NCI-H1417 (cell line): ENCODE data around the gene CFAP299.

ENCODE experiments used
- DNase-seq, 3 experiments: peaks; one replicate each; lab custom pipeline; 2025; lab: John Stamatoyannopoulos, UW

CFAP299 gene

GRCh38 chr4:80922941-80923340 is 587.4 kb downstream of the CFAP299 start:
- peak in 1 of 3 experiments; percentile 15 for DNase-seq

DNA sequence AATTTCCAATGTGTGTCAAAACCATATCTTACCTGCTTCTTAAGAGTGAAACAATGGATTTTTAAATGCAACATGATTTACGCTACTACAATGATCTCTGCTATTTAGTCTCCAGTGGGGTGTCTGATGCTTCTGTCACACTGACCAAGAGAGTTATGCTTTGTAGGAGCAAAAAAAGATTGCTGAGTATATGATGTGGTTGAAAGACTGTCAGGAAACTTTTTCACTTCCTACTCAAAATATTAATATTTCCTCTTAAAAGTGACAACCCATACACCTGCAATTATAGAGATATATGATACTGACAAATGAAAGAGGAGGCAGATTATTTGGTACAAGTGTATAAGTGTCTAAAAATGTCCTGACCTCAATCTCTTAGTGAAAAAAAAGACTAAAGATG is 589.8 kb downstream of the CFAP299 start:
- DNase-seq, result no peak

GRCh38 chr4:80926446-80926845 is 590.9 kb downstream of the CFAP299 start:
- DNase-seq, result no peak

DNA sequence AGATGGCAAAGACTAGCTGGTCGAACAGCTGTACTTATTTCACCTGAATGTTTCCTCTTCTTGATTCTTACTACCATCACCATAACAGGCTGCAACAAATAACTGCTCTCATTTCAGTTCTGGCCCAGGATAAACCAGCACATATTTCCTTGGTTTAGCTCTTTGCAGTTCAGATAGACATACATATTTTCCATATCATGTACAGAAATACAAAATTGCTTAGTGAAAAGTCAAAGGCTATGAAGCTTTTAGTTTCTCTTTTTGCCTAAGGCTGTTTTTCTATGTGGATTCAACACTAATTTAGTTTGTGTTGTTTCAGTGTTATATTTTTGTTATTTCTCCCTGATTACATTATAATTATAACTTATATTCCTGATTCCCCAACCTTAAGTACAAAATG is 591.4 kb downstream of the CFAP299 start:
- DNase-seq, result no peak

DNA sequence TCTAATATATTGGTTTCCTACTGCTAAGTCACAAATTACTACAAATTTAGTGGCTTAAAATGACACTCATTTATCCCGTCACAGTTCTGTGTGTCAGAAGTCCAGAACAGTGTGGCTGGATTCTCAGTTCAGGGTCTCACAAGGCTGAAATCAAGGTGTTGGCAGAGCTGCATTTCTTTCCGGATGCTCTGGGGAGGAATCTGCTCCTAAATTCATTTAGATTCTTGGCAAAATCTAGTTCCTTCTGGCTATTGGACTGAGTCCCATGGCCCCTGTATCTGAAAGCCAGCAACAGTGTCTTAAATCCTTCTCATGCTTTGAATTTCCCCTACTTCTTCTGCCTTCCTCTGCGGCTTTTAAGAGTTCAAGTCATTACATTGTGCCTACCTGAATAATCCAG is 591.9 kb downstream of the CFAP299 start:
- no peak for DNase-seq

DNA sequence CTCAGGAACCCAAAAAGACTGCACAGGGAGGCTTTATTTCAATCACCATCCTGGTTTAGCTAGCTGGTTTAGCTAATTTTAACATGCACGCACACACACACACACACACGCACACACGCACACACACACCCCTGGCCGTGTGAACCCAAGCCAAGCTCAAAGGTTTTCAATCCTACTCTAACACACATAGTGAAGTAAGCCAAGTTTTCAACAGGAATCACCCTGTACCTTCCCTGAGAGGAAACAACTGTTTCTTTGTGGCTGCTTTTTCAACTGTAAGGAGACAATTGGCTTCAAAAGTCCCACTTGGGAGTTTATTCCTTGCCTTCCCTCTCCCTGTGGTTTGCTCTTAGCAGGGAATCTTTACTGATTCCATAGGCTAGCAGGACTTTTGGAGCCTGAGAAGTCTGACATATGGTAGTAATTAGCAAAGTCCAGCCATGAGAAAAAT is 596.1 kb downstream of the CFAP299 start:
- DNase-seq, result no peak

DNA sequence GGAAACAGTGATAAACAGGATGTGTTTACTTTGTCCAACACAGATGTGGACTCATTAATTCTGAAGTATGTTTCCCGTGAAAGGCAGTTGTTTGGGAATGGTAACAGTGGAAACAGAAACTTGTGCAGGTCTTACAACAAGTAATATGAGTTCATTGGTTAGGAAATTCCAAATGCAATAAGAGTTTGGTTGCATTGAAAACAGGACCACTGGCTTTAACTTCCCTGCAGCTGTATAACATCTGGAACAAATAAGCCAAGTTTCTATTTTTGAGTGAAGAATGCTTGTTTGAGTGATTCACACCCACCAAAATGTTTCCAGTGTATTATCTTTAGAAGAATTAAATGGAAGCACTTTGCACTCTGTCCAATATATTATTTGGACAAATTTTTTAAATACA is 612.6 kb downstream of the CFAP299 start:
- no peak for DNase-seq

DNA sequence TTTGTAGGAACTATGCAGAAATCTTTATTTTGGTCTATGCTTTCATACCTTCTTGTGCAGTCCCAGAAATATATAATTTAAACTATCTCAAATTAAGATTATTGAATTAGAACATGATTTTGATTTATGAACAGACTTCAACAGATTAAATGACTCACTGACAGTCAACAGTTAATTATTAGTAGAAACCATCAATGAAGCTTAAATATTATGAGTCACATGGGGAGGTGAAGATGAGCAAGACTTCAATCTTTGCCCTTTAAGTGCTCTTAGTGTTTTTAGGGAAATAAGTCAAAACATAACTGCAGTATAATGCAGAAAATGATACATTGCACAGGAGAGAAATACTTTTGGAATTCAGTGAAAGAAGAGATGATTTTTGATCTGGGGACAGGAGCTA is 613.5 kb downstream of the CFAP299 start:
- DNase-seq, result no peak

DNA sequence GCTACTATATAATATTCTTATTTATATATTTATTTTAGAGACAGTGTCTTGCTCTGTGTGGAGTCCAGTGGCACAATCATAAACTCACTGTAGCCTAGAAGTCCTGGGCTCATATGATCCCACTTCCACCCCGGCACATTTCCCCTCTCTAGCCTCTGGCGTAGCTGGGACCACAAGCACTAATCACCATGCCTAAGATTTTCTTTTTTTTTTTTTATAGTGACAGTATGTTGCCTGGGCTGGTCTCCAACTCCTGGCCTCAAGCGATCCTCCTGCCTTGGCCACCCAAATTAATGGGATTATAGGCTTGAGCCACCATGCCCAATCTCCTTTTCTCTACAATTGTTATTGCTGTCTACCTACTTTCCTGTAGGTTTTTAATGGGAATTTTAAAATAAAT is 620.9 kb downstream of the CFAP299 start:
- no peak for DNase-seq

DNA sequence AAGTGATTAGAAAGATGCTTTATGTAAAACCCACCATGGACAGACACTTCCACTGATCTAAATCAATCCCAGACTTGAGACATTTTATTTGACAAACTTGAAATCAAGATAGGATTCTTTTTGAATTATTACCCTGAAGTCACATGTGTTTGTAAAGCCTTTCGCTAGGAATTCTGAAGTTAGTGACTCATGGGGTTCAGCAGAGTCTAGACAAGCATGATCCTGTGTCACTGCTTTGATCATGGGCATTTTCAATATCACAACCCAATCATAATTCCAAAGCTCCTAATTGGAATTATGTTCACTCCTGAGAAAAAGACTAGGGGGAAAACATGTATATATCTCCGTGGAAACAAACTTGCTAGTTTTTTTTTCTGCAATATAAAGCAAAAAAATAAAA is 627.5 kb downstream of the CFAP299 start:
- no peak for DNase-seq

DNA sequence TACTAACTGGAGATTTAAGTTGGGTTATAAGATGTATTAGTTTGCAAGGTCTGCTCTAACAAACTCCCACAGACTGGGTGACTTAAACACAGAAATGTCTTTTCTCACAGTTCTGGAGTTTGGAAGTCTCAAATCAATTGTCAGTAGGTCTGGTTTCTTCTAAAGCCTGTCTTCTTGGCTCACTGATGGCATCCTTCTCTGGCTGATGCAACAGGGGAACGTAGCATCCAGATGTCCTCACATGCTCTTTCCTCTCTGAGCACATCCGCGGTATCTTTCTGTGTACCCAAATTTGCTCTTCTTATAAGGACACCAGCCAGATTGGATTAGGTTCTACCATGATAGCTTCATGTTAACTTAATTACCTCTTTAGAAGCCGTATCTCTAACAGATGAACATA is 631.8 kb downstream of the CFAP299 start:
- DNase-seq, result no peak

DNA sequence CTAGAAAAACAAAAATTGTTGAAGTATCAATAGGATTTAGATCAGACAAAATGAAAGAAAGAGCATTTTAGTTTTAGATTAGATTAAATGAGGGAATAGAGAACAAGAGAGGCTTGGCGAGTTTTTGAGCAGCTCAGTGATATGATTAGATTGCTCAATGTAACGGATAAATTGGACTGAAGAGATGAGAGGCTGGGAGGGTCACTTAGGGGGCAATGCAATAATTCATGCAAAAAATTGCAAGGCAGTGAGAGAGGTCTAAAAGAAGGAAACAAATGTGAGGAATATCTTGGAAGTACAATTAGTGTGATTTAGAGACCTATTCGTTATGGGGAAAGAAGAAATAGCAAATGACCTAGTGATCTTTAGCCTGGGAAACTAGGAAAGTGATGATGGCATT is 644.7 kb downstream of the CFAP299 start:
- no peak for DNase-seq

- DNase-seq, result no peak
These were observed 650.5 kb downstream of the CFAP299 start for GRCh38 chr4:80986011-80986410.

DNA sequence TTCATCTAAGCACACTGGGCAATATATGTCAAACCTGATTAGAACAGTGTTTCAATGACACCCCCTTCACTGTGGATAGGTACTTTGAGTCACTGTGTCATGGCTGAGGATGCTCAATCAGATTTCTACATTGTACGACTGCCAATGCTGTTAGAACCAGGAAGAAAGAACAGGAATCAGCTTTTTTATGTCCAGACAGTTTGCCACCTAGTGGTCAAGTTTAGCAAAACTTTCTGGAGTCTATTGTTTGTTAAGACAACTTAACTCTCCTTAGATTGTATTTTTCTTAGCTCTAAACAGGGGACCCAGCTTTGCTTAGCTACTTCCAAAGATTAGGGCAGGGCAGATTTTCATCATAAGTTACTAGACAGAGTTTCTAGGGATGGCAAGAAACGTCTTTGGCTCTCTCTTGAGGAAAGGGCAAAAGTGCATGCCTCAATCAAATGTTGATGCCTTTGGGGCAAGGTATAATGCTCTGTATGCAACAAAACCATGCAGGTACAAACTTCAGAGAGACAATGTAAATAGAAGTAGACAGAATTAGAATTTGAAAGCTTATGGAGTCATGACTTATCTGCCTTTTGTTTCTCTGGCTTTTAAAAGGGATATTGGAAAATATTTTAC is 654.5 kb downstream of the CFAP299 start:
- DNase-seq, result peak; percentile 35 to 87 (median 78)

GRCh38 chr4:80990851-80991250 is 655.3 kb downstream of the CFAP299 start:
- peak in 1 of 3 experiments; percentile 16 for DNase-seq

GRCh38 chr4:80999943-81000342 is 664.4 kb downstream of the CFAP299 start:
- DNase-seq, result no peak

DNA sequence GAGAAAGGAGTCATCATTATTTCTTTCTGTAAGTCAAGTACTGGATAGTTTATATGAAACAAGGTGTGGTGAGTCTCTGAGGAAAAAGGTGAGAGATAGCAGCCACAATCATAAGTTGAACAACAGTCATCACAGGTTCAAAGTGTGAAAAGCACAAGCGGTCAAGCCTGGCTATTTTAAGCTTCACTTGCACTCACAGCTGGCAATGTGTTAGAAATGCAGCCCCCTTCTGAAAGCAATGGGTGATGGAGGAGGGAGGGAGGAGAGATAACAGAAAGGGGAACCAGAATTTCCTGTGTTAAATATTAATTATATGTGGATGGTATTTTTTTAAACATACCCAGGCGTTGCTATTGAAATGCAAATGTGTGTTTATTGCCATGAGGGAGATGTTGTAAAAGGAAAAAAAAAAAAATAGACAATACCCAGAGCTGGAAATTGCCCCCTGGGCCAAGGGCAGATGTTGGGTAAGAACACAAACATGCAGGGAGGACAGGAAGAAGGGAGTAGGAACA is 668.1 kb downstream of the CFAP299 start:
- DNase-seq, result peak in 1 of 3 experiments; percentile 4

GRCh38 chr4:81007417-81007816 is 671.9 kb downstream of the CFAP299 start:
- no peak for DNase-seq
